ENCODE measurements around the gene TNFRSF8.
"Not testable (repeated sequence)": the region's sequence is repeated elsewhere in the genome, so short reads cannot be mapped to it uniquely, and the experiment has no call there.

- TF ChIP-seq CTCF, POLR2A (IDR thresholded peaks at IDR 0.05): not testable (repeated sequence)
These were observed 43.8 kb downstream of the TNFRSF8 start for GRCh38 chr1:12106861-12107260.

Measured in thyroid gland (tissue), 4 donors.